Epithelial cell of esophagus (primary cell): ENCODE data around the gene KCNAB2.

ENCODE experiments used
- DNase-seq: peaks from one replicate; pipeline ENCODE4 v3.0.0; 2010; ENCODE audit warnings: low read depth
- H3K4me3 ChIP-seq: 2 replicates; pipeline ENCODE4 v1.5.1; 2011; ENCODE audit warnings: mild to moderate bottlenecking, low read length, control low read depth
- TF ChIP-seq, protein P1 (sequence below): IDR thresholded peaks from 2 replicates; pipeline ENCODE4 v1.5.1; 2011; ENCODE audit warnings: low read depth, mild to moderate bottlenecking, low read length, control low read depth, inconsistent platforms; ENCODE audit not compliant: insufficient read depth; ENCODE audit errors: missing control alignments

The KCNAB2 gene

DNA sequence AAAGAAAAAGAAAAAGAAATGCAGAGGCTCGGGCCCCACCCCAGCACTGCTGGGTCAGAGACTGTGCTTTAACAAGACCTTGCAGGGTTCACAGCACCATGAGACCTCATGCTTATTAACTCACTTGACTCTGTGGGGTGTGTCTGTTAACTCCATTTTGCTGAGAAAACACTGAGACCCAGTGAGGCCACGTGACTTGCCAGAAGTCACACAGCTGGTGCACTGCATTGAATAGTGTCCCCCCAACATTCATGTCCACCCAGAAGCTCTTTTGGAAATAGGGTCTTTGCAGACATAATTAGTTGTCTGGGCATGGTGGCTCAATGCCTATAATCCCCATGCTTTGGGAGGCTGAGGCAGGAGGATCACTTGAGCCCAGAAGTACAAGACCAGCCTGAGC is 94.7 kb downstream of the KCNAB2 start:
- TF ChIP-seq, protein P1, sequence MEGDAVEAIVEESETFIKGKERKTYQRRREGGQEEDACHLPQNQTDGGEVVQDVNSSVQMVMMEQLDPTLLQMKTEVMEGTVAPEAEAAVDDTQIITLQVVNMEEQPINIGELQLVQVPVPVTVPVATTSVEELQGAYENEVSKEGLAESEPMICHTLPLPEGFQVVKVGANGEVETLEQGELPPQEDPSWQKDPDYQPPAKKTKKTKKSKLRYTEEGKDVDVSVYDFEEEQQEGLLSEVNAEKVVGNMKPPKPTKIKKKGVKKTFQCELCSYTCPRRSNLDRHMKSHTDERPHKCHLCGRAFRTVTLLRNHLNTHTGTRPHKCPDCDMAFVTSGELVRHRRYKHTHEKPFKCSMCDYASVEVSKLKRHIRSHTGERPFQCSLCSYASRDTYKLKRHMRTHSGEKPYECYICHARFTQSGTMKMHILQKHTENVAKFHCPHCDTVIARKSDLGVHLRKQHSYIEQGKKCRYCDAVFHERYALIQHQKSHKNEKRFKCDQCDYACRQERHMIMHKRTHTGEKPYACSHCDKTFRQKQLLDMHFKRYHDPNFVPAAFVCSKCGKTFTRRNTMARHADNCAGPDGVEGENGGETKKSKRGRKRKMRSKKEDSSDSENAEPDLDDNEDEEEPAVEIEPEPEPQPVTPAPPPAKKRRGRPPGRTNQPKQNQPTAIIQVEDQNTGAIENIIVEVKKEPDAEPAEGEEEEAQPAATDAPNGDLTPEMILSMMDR = no peak
- DNase-seq = no peak
- no peak overlapping the region for H3K4me3 ChIP-seq

DNA sequence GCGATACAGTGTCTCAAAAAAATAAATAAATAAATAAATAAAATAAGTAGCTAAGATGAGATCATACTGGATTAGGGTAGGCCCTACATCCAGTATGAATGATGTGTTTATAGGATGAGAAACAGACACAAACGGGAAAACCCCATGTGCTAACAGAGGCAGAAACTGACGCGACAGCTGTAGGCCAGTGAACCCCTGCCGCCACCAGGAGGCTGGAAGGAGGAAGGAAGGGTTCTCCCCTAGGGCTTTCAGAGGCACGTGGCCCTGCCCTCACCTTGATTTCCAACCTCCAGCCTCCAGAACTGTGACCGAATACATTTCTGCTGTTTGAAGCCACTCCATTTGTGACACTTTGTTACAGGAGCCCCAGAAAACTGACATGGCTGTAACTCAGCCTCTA is 95.9 kb downstream of the KCNAB2 start:
- H3K4me3 ChIP-seq = no peak overlapping the region
- DNase-seq = peak; percentile 30
- TF ChIP-seq, protein P1 = peak; percentile 22

DNA sequence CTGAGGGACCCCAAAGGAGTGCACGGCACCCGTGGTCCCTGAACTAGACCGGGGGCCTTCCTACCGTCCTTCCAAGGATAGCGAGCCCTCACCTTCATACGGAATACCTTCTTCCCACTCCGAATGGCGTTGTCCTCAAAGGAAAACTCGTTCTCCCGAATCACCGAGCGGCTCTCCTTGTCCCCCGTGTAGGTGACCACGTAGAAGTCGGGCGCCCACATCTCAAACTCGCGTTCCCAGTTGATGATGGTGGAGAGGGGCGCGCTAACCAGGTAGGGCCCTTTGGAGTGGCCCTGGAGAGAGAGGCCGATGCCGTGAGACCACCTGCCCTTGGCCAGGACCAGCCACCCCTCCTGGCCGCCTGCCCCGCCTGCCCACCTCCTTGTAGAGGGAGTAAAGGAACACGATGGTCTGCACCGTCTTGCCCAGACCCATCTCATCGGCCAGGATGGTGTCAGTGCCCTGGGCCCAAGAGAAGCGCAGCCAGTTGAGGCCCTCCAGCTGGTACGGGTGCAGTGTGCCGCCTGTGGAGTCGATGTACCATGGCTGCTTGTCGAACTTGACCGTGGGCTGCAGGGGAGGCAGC is 96.4 kb downstream of the KCNAB2 start:
- no peak overlapping the region for H3K4me3 ChIP-seq
- no peak for DNase-seq
- TF ChIP-seq, protein P1 = no peak

DNA sequence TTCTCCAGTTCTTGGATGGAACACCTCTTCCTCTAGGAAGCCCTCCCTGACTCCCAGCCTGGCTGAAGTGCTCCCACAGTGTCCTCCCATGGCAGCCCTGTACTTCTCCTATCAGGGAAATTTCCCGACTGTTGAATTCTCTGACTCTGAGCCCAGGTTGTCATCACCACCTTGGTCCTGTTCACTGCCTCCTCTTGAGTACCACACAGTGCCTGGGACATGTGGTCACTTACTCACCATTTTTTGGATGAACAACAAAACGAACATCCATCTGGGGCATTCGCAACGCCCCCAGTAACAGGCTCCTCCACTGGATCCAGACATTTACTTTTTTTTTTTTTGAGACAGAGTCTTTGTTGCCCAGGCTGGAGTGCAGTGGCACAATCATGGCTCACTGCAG is 97.0 kb downstream of the KCNAB2 start:
- TF ChIP-seq, protein P1 = no peak
- no peak overlapping the region for H3K4me3 ChIP-seq
- no peak for DNase-seq

DNA sequence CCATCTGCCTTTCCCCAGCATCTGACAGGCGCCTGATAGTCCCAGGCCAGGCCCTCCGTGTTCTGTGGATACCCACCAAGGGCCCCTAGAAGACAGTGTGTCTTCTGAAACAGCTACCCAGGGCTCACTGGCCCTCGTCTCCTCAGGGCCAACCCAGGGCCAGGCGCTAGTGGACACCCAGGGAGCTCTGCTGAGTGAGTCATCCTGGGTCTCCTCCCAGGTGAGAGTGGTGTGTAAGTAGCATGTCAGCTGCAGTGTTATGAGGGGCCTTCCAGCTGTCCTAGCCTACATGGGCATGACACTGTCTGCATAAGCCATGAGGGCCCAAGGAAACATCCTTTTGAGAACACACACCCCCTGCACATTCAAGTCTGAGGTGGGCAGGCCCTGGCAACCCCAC is 97.7 kb downstream of the KCNAB2 start:
- no peak overlapping the region for H3K4me3 ChIP-seq
- TF ChIP-seq, protein P1 = no peak
- DNase-seq = peak; percentile 26

DNA sequence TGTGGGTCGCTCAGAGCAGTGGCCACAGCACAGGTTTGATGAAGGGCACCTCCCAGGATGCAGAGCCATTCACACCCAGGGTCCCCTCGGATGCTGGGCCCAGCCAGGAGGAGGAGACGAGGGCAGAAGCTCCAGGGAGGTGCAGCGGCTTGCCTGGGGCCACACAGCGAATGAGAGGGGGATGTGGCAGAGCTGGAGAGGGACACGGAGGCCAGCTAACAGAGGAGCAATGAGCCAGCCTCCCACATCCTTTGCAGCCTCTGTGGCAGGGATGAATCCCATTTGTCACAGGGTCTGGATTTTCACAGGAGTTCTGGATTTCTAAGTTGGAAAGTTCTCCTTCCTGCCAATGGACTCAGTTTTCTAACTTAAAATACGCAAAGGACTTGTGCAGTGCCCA is 98.5 kb downstream of the KCNAB2 start:
- H3K4me3 ChIP-seq = no peak overlapping the region
- DNase-seq = no peak
- TF ChIP-seq, protein P1 = no peak

DNA sequence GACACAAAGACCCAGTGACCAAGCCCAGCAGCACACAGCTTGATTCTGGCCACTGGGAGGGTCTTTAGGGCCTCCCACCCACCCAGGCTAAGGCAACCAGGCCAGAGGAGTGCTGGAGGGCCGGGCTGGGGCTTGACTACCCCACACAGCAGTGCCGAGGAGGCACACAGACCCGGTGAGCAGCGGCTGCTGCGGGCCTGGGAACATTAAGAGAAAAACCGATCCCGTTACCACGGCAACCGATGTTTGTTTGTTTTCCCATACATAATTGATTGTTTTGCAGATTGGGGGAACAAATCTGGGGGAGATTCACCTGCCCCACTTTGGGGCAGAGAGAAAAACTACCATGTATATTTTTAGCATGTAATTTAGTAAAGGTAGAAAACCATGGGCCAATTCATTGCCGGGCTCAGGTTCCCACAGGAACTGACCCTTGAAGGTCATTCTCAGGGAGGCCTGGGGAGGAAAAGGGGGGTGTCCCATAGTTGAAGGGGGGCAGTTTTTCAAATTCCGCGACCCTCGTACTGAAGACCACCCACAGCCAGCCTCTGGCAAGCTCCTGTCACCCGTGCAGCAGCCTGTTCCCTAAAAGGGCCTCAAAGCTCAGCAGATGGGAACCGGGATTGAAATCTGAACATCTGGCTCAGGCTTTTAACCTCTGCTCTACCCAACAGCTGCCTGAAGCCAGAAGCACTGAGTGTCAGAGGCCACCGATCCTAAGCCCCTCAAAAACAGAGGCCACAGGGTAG is 99.1 kb downstream of the KCNAB2 start:
- no peak overlapping the region for H3K4me3 ChIP-seq
- DNase-seq = no peak
- TF ChIP-seq, protein P1 = no peak
